ENCODE measurements around the gene LCN12.
A peak's percentile ranks its signal among the peaks of the same experiment; 100 is the strongest.
"Not testable (repeated sequence)": the region's sequence is repeated elsewhere in the genome, so short reads cannot be mapped to it uniquely, and the experiment has no call there.

LCN12 gene

DNA sequence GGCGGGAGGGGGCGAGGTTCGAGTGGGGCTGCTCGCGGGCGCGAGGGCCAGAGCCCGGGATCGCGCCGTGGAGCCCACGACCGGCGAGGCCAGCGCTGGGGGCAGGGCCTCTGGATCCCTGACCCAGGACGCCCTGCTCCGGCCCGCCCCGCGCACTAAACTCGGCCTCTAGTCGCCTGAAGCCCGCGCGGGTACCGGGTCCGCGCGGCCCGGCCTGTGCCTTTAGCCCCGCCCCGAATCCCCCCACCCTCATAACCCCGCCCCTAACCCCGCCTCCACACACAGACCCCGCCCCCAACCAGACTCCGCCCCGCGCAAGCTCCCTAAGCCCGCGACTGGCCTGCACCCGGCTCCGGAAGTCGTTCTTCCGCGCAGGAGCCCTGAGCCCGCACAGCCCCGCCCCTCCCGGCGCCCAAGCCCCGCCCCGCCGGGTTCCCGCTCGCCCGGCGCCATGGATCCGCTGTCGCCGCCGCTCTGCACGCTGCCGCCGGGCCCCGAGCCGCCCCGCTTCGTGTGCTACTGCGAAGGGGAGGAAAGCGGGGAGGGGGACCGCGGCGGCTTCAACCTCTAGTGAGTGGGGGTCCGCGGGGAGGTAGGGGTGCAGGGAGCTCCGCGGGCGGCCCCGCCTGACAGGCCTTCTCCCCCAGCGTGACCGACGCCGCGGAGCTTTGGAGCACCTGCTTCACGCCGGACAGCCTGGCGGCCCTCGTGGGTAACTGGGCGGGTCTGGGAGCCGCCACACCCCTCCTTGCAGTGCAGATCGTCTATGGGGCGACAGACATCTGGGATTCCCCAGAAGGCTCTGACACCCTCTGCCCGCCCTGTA lies 40.1 kb downstream of the LCN12 start, which contains the start of gene PAXX:
Gene PAXX, plus strand, starts transcription at position 430 of the 826 bp plus-strand sequence. Its CDS starts 22 bp downstream, at position 452.
- peak; percentile 26 for DNase-seq

DNA sequence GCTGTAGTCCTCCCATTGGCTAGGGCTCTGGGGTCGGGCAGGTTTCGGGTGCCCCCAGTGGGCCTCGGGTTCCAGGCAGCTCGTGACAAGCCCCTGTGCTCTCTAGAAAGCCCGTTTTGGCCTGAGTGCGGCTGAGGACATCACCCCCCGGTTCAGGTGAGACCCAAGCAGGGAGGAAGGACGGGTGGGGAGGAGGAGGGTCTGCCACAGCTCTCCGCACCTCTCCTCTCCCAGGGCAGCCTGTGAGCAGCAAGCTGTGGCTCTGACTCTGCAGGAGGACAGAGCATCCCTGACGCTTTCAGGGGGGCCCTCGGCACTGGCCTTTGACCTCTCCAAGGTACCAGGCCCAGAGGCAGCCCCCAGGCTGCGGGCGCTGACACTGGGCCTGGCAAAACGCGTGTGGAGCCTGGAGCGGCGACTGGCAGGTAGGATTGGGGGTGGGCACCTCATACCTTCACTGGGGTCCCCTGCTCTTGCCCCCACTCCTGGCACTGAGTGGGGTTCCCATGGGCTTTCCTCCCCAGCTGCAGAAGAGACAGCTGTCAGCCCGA lies 40.8 kb downstream of the LCN12 start:
- no peak for DNase-seq

DNA sequence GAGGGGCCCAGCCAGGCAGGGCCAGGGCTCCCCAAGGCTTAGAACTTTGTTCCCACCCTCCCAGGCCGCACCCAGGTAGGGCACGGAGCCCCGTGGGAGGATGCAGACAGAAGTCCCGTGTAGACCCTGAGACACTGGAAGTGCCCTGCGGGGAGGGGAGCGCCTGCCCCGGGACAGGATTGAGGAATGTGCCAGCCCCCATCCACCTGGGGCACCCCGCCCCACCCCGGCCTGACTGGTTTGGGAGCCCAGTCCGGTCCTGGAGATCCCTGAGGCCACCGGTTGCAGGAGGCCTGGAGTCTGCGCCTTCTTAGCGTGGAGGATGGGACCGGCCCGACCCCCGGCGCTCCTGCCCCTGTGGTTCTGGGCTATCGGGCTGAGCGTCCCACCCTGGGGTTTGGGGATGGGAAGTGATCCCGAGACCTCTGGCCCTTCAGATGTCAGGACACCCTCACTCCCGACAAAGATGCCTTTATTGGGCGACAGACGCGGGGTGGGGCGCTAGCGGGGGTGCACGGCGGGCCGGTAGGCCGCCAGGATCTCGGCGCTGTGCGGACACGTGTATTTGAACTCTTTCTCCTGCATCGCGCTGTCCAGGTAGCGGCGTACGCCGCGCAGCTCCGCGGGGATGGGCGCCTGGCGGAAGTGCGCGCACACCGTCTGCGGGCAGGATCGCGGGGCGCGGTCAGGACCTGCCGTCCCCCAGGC lies 42.3 kb downstream of the LCN12 start:
- DNase-seq: no peak

DNA sequence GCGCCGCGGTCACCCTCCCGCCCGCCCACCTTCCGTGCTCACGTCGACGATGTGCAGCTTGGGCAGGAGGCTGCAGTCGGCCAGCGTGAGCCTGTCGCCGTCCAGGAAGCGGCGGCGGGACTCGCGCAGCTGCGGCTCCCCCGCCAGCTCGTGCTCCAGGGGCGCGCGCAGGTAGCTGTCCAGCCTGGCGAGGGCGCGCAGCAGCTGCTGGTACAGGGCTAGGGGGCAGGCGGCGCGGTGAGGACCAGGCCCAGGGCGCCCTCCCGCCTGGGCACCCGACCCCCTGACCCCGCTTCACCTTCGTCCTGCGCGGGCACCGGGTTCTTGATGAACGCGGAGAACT lies 42.8 kb downstream of the LCN12 start:
- DNase-seq: no peak

DNA sequence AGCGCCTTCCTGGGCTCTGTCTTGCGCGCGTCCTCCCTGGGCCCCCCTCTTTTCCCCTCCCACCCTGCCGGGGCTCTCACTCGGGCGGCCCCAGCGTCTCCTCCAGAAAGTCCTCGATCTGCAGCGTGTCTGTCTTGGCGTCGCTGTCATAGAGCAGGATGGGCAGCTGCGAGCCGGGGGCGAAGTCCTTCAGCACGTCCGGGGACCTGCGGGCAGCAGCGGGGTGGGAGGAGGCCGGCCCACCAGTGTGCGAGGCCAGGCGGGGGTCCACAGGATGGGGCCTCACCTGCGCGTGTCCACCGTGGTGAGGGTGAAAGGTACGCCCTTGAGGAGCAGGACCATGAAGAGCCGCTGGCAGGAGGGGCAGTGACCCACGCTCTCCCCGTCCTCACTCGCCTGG lies 43.3 kb downstream of the LCN12 start:
- DNase-seq: no peak

DNA sequence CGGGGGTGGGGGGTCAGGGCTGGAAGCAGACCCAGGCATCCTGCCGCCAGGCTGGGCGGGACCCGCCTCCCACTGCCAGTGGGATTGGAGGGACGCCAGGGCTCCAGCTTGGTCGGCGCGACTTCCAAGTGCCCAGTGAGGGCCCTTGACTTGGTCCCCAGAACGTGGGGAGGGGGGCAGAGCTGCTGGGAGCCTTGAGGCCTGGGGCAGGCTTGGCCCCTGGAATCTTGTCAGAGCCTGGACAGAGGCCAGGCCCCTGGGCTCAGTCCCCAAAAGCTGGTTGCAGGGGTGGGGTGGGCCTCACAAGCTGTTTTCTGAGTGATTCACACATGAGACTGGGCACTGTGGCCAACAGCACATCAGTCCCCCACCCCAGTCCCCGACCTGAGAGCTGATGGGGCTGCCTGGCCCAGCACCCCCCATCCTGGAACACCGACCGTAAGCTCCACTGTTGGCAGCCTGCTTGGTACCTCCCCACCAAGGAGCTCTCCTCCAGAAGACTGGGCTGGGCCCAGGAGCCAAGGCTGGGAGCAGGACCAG lies 43.8 kb downstream of the LCN12 start:
- no peak for DNase-seq

DNA sequence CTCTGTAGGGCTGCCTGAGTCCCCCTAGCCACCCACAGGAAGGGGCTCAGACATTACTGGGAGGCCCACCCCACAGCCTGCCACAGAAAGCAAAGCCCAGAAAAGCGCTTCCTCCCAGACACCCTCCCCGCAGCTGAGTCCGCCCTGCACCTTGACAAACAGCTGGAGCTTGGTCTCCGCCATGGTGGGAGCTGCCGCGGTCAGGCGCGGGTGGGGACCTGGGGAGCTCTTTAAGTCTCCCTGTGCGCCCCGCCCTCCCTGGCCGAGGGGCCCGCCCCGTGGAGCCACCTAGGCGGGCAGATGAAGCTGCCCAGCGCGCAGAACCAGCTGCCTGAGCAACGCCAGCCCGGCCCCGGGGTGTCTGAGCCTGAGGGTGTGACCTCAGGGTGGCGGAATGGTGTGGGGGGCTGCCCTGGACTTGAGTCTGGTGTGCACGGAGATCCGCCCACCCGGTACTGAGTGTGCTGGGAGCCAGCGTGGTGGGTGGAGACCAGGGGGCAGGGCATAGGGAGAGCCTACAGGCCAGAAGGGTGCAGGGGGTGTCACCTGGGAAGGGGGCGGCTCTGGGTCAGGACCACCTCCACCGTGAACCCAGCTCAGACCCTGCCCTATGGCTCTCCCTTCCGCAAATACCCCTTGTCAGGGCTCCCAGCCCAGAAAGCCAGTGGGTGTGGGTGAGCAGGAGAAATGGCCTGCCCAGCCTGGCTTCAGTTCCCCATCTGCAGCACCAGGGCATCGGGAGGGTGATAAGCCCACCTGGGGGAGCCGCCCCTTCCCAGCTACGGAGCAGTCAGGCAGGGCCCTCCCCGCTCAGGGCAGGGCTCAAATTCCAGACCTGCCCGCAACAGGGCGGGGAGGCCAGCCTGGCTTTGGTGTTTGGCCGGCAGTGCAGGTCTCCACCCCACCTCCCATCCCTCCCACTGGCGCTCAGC lies 44.6 kb downstream of the LCN12 start, which contains the start of gene CLIC3:
Gene CLIC3, minus strand, starts transcription at position 208 of the 932 bp plus-strand sequence. Its CDS starts 25 bp downstream, at position 183.
- DNase-seq: no peak

DNA sequence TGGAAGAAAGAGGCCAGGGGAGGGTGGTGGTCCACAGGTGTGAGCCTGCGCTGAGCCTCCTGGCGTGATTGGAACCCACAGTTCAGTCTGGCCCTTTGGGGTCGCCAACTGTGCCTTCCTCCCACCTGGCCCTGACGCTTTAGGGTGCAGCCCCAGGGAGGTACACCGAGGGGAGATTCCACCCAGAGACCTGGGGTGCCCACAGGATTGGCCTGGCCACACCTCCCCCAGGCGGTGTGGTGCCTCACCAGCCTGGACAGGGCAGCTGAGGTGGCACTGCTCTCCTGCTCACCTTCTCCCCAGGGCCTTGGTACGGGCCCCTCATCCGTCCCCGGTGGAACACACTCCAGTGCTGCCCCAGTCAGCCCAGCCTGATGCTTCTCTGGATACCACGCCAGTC lies 45.3 kb downstream of the LCN12 start:
- DNase-seq: no peak

GRCh38 chr9:136997830-136998234 lies 45.8 kb downstream of the LCN12 start:
- DNase-seq: no peak

DNA sequence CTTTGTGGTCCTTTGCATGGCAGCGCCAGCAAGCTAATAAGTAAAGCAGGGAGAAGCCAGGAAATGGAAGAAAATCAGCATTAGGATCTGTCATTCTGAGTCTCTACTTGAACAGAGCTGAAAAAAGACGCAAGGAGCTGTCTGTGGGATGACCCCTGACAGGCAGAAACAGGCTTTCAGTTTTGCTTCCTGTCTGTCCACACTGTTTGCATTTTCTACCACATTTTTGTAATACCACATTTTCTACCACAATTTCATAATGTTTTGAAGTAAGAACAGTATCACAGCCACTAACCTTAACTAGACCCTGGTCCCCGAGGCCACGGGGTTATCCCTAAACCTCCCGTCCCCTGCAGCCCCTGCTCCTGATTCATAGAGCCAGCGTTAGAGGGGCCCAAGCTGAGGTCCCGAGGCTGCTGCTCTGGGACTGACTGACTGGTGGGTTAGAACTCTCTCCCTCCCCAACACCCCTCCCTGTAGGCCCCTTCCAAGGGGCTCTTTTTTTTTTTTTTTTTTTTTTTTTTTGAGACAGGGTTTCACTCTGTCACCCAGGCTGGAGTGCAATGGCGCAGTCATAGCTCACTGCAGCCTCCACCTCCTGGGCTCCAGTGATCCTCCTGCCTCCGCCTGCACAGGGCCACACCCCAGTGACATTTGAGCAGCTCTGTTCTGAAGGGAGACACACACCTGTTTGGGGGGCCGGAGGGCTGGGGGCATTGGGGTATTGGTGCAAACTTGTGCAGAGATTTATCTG lies 48.3 kb downstream of the LCN12 start:
- DNase-seq: no peak

DNA sequence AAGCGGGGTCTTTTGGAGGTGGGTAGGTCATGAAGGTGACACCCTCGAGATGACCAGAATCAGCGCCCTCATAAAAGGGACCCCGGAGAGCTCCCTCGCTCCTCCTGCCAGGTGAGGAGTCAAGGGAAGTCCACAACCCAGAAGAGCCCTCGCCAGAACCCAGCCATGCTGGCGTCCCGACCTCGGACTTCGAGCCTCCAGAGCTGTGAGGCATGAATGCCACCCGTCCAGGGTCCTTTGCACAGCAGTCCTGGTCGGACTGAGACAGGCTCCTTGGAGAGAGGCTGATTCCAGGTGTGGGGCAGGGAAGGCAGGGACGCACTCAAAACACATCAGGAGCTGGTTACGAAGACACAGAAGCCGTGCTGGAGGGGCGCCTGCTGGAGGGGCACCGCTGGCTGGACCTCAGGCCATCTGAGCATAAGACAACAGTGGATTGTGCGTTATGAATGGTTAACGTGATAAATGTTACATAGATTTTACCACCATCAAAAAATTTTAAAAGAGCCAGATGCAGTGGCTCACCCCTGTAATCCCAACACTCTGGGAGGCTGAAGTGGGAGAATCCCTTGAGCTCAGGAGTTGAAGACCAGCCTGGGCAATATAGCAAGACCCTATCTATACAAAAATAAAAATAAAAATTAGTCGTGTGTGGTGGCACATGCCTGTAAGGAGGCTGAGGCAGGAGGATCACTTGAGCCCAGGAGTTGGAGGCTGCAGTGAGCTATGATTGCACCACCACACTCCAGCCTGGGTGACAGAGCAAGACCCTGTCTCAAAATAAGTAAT lies 50.0 kb downstream of the LCN12 start:
- DNase-seq: no peak

- DNase-seq: no peak
Observed at GRCh38 chr9:137002646-137003041, 50.6 kb downstream of the LCN12 start.

- DNase-seq: not testable (repeated sequence)
Observed at GRCh38 chr9:137004285-137004684, 52.2 kb downstream of the LCN12 start.

Measured in NCI-H524 treated with DMSO at 0.1 percent for 48 hours (cell line).